Measurements from ENCODE around the gene KCNAB2.

The KCNAB2 gene

DNA sequence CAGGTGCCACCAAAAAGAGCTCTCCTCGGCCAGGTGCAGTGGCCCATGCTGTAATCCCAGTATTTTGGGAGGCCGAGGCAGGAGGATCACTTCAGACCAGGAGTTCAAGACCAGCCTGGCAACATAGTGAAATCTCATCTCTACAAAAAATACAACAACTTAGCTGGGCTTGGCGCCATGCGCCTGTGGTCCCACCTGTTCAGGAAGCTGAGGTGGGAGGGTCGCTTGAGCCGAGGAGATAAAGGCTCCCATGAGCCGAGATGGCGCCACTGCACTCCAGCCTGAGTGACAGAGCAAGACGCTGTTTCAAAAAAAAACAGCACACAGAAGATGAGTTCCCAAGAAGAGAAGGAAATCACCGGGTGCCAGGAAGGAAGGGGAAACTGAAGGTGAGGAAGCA is 67.4 kb downstream of the KCNAB2 start:
- no peak for DNase-seq

DNA sequence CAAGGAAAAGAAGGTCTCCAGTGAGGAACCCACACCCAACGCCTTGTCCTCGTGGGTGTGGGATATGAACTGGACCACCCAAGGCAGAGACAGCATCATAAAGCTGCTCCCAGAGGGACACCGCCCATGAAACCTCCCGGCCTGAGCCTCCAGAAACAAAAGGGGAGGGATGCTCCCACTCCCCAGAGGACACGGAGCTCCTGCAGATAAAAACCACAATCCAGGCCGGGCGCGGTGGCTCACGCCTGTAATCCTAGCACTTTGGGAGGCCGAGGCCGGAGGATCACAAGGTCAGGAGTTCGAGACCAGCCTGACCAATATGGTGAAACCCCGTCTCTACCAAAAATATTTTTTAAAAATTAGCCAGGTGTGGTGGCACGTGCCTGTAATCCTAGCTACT is 68.1 kb downstream of the KCNAB2 start:
- no peak for DNase-seq

DNA sequence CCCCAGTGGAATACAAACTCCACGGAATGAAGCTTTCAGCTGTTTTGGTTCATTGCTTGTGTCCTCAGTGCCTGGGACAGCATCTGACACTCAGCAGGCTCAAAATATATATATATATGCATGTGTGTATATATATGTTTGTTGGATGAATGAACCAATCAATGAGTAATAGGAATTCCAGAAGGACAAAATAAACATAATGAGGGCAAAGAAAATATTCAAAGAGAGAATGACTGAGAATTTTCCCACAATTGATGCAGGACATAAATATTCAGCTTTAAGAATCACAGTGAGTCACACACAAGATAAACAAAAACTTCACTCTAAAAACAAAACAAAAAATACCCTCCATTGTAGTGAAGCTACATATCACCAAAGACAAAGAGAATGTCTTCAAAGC is 70.4 kb downstream of the KCNAB2 start:
- no peak for DNase-seq

DNA sequence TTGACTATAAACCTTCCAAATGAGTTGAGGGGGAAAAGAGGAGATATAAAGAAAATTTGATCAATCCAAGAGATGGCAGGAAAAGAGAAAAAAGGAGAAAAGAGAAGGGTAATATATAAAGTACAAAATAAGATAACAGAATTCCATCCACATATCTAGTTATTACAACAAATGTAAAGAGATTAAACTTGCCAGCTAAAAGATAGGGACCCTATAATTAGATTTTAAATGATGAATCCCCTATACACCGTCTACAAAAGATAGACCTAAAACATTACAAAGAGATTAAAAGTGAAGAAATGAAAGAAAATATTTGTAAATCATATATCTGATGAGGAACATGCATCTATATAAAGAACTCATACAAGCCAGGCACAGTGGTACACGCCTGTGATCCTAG is 71.4 kb downstream of the KCNAB2 start:
- DNase-seq = no peak

DNA sequence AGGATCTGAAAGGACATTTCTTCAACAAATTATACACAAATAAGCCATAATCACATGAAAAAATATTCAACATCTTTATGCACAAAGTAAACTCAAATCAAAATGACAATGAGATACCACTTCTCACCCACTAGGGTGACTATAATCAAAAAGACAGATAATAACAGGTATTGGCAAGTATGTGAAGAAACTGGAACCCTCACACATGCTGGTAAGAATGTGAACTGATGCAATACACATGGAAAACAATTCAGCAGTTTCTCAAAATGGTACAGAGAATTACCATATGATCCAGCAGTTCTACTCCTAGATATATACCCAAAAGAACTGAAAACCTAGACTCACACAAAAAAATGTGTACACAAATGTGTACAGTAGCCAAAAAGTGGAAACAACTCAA is 71.9 kb downstream of the KCNAB2 start:
- DNase-seq = no peak

DNA sequence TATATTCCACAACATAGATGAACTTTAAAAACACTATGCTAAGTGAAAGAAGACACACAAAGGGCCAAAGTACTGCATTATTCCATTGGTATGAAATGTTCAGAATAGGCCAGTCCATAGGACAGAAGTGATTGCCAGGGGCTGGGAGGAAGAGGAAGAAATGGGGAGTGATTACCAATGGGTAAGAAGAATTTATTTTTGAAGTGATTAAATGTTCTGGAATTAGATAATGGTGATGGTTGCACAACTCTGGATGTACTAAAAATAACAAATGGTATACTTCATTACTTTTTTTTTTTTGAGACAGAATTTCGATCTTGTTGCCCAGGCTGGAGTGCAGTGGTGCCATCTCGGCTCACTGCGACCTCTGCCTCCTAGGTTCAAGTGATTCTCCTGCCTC is 72.7 kb downstream of the KCNAB2 start:
- DNase-seq = no peak

DNA sequence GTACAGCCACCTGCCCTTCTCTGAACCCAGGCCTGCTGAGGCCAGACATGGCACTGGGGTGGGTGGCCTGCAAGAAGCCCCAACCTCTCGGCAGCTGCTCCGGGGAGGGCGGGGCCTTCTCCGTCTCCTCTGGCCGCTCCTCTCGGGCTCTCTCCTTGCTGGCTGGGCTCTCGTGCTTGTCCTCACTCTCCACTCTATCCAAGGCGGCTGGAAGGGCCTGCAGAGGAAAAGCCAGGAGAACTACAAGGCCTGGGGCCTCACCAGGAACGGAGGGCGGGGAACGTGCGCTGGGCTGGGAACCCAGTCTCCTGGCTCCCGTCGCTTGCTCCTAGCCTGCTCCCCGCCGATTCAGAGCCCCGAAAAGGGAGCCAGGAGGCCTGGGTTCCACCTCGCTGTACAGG is 75.3 kb downstream of the KCNAB2 start:
- DNase-seq = peak; percentile 7

DNA sequence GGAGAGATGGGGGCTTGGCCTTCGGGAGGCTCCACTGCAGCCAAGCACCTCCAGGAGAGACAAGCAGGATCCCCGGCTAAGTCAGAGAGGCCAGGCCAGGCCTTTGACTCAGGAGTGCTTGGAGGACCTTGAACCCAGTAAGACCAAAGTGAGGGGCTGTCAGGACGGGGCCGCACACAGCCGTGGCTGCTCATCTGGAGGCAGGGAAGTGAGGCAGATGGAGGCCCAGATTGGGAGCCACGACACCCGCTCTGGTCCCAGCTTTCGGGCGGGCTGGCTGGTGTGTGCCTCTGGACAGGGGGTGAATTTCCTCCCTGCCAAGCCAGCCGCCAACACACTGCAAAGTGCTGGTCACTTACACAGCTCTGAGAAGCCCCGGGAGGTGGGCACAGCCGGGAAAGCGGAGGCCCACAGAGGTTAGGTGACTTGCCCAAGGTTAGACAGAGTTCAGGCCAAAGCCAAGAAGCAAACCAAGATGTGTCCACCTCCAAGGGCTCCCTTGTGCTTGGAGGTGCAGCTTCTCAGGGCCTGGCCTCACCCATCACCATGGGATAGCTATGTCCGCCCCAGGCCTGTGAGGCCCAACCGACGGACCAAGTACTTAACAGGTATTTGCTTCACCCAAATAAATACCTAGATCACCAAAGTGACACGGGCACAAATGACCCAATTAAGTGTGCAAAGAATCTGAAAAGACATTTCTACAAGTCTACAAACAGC is 76.1 kb downstream of the KCNAB2 start:
- peak; percentile 11 for DNase-seq

DNA sequence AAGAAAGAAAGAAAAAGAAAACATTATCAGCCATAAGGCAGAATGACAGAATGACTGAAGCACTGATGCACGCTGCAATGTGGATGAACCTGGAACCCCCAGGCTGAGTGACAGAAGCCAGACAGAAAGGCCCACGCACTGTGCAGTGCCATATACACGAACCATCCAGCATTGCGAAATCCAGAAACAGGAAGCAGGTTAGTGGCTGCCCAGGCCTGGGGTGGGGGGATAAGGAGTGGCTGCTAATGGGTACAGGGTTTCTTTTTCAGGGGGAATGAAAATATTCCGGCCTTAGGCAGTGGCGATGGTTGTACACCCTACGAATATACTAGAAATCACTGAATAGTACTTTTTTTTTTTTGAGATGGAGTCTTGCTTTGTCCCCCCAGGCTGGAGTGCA is 77.4 kb downstream of the KCNAB2 start:
- DNase-seq = peak; percentile 13

DNA sequence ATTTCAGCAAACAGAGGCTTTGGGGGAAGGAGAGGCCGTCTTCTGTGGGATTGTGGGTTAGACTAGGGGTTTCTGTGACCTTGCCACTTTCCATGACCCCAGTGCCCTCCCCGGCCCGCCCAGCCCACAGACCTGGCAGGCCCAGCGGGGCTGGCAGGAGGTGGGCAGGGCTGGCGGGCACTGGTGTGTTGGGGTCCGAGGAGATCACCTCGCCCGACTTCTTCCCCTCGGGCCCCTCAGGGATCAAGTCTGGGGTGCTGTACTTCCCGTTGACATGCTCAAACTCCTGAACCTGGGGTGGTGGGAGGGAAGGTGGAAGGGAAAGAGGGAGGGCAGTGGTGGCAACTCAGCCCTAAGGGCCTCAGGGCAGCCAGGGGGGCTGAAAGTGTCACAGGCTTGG is 78.1 kb downstream of the KCNAB2 start:
- no peak for DNase-seq

DNA sequence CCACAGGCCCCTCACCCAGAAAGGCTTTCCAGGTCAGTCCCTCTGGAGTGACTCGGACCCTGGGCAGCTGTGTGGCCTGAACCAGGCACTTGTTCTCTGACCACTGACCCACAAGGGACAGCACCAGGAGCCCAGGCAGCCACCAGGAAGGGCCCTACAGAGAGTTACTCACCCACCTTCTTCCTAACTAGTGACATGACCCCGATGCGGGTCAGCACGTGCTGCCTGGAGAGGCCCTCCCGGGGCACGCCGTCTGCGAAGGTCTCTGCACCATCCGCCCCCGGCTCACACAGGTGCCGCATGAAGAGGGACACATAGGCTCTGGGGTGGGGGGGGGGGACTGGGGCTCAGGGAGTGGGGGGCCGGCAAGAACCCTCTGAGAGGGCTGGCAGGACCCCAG is 78.7 kb downstream of the KCNAB2 start:
- DNase-seq = peak; percentile 11

DNA sequence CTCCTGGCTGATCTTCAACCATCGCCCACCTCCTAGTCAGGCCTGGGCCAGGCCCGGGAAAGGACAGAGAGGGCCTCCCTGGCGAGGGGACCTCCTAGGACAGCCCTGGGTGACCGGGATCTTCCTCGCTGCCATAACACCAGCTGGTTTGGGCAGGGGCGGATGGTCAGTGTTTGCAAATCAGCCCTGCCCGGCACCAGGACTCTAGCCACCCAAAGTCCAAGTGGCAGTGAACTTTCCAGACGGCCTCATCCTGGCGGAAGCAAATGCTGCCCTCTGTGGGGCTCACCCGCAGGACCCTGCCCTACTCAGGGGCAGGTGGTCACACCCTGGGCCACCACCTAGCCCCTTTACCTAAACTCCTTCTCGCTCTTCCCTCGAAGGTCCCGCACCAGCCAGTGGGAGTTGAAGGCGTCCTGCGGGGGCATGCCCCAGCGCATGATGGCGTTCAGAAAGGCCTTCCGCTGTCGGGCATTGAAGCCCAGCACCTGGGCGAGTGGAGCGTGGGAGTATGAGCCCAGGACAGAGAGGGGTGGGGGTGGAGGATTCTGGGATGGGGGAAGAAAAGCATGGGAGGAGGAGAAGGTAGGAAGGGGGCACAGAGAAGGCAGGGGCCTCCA is 79.2 kb downstream of the KCNAB2 start:
- DNase-seq = peak; percentile 12

DNA sequence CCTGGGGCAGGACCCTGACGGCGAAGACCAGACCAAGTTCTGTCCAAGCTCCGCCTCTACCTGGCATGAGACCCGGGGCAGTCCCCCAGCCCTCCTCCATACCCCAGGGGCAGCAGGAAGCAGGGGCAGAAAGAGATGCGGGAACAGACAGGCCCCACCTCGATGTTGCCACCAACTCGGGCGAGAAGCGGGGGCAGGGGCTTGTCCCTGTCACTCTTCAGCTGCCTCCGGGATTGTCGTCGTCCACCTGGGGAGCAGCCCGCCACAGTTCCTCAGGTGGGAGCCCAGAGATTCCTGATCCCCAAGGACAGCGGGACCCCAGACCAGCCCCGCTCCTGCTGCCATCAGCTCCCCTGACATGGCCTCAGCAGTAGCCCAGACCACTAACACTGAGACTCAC is 79.7 kb downstream of the KCNAB2 start:
- peak; percentile 15 for DNase-seq

DNA sequence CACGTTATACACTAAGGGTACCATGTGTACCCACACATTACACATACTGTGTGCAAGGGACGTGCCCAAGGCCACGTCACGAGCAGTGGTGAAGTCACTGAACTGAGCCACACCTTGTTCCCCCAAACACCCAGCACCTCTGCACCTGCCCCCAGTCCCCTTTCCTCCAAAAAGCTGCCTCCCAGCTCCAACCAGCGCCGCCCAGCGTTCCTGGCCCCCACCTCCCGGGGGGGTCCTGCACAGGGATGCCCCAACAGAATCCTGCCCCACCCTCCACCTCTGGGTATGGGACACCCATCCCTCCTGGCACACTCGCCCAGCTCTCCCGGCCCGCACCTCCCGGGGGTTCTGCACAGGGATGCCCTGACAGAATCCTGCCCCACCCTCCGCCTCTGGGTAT is 80.3 kb downstream of the KCNAB2 start:
- peak; percentile 10 for DNase-seq

DNA sequence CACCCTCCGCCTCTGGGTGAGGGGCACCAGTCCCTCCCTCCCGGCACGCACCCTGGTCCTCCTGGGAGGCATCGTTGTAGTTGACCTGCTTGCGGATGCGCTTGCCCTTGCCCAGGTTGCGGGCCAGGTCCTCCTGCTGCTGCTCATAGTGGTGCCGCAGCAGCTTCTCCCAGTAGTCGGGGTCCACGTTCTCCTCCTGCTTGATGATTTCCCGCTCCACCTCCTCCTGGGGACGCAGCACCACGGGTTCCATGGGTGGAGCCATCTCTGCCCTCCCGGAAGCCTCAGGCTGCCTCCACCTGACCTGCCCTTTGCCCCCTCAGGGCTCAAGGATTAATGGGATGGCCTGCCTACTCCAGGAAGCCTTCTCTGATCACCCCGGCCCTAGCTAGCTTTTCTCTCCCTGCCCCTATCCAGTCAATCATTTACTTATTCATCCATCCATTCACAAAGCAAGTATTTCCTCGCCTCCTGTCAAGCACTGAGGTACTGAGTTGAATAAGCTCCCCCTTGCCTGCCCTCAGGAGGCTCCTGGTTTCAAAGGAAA is 80.9 kb downstream of the KCNAB2 start:
- DNase-seq = peak; percentile 23

DNA sequence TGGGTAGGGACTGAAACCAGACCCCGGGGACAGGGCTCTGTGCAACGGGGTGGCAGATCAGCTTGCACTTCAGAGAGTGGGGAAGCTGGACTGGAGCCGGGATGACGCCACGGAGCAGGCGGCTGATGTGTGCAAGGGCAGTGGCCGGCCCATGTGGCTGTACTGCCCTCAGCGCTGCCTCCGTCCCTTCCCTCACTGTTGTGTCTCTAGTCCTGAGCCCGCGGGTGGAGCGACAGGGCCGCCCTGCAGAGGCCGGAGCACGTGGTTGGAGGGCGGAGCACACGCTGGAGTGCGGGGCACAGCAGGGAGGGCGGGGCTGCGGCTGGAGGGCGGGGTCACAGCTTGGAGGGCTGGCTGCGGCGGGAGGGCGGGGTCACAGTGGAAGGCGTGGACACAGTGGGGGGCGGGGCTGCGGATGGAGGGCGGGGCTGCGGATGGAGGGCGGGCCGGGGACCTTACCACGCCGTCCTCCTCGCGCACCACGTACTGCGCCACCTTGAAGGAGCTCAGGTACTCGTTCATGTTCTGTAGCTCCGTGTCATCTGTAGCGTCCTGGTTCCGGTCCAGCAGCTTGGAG is 82.0 kb downstream of the KCNAB2 start:
- DNase-seq = peak; percentile 74

DNA sequence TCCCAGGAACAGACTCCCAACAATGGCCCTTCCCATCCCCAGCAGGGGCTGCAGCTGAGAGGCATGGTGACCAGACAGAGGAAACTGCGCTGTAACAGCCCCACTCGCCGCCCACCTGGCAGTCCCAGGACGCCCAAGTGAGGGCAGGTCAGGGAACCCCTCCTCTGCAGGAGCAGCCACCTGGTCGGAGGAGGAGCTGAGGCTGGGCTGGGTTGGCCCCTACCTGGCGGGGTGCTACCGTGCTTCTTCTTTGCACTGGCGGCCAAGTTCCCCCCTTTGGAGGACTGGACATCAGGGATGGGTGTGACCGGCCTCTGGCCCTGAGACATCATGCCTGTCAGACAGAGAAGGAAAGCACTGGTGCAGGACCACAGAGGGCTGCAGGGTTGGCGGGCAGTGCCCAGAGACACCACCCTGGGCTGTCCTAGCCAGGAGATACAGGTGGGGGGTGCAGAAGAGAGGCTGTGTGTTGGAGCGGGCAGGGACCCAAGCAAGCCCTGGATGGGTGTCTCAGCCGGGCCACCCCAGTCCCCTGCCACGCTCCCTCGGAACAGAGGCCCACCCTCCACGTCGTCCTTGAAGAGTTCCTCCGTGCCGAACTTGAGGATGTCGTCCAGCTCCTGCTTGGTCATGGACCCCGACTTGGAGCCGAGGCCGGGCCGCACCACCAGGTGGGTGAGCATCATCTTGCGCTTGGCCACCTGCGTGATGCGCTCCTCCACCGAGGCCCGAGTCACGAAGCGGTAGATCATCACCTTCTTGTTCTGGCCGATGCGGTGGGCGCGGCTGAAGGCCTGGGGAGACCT is 82.8 kb downstream of the KCNAB2 start:
- DNase-seq = peak; percentile 23

DNA sequence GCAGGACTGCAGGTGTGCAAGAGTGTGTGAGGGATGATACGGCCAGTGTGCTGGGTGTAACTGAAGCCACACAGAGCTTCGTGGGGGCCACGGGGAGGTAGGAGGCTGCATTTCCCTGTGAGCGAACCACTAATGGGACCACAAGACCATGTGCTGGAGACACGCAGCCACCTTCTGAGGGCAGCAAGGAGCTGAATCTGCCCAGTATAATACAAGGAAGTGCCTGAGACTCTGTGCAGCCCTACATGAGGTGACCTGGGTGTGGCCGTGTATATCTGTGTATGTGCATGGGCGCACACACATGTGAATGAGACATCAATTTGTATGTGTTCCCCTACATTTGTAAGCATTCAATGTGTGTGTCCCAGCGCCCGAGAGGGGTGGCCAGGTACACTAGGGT is 83.6 kb downstream of the KCNAB2 start:
- peak; percentile 6 for DNase-seq

DNA sequence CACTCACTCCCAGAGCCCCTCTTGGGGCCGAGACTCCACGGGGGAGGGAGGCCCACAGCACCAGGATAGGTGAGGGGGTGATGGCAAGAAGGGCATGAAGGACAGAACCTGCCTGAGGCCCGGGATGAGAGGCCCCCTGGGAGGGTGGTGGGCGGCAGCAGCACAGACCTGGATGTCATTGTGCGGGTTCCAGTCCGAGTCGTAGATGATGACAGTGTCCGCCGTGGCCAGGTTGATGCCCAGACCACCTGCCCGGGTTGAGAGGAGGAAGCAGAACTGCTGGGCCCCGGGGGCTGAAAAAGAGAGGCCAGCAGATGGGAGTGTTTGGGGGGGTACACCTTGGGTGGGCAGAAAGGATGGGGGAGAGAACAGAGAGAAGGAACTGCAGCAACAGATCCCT is 84.3 kb downstream of the KCNAB2 start:
- peak; percentile 13 for DNase-seq

DNA sequence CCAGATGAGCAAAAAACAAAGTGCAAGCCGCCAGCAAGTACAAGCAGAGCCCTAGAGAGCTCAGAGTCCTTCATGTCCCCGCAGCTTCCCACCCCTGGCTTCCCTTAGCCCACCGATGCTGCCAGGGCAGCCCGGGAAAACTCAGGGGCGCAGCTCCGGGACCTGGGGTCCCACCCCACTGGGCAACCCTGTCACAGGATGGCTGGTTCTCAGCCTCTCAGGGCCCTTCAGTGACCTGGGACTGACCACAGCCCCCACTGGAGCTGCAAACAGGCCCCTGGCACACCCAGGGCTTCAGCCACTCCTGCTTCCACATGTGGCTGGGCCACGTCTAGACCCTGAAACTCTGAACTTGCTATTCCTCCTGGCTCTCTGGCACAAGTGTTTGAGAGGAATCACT is 84.9 kb downstream of the KCNAB2 start:
- no peak for DNase-seq

DNA sequence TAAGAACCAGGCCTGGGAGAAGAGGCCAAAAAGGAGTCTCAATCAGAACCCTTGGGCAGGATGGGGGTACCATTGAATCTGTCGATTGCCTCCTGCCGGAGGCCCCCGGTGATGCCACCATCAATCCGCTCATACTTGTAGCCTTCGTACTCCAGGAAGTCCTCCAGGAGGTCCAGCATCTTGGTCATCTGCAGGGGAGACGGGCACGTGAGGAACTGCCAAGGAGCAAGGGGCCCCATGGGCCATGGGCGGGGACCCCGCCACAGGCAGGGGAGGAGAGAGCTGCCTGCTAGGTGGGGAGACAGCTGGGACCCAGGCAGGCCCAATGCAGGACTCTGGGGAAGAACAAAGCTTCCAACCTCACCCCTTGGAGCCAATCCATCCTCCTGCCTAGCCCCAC is 85.9 kb downstream of the KCNAB2 start:
- peak; percentile 14 for DNase-seq

DNA sequence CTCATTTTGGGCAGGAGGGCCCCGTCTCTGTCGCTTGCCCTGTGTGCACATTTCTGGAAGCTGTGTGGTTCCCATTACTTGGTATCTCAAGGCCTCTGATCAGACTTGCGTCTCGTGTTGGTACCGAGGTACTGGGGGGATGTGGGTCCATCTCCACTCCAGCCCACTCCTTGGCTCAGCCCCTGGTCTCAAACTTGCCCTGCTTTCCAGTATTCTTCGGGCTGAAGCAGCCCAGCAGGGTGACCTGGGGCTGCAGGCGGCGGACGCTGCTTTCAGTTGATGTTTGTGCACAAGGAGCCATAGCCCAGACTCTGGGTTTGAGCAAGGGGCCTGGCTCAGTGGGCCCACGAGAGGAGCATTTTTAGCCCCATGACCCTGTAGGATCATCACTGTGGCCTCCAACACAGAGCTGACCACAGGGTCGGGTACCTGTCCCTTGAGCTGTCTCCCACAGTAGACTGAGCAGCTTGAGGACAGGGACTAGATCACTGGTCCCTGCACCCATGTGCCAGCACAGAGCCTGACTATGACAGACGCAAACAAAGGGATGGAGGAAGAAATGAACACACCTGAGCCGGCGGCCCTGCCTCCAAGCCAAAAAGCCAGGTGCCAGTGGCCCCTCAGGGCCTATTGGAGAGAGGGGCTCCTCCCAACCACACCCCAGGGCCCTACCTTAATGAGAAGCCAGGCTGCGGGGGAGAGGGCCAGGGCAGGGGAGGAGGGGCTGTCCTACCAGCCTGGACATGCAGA is 87.6 kb downstream of the KCNAB2 start:
- peak; percentile 14 for DNase-seq

DNA sequence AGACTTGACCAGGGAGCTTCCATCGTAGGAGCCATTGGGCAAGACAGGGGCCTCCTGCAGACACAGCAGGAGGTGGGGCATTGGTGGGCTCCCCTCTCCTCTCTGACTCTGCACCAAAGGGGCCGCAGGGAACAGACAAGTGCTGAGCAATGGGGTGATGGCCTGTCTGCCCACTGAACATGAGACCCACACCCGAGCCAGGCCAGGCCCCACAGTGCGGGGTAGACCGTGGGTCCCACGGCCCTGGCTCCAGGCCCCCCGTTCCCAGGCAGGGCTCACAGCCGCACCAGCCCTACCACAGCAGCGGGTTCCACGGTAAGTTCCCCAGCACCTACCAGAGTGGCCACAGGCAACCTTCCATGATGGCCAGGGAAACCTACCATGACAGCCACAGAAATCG is 88.5 kb downstream of the KCNAB2 start:
- DNase-seq = no peak

Measured in left hindlimb (tissue), 1 donor.